ENCODE measurements around the gene RUFY3.

RUFY3 gene

GRCh38 chr4:70838204-70838603 lies 116.4 kb downstream of the RUFY3 start:
- Histone ChIP-seq H3K4me3 (ENCODE audit: low read depth, low read length) (peak overlapping the region; percentile 75), H3K36me3 (ENCODE audit: control insufficient read depth in 2 of 2, insufficient read depth in 1 of 2, low read length in 2 of 2) (peaks cover 22 to 25% of the 10 kb centered on the region in 2 experiments; a peak in 2 of 3 replicates), H3K27ac (ENCODE audit: extremely low read depth, low read depth, low read length) (peak overlapping the region; percentile 87; the same call in 1 of the 2 replicates), H3K4me1 (ENCODE audit: control insufficient read depth, insufficient read depth, low read length) (peaks cover 3% of the 10 kb centered on the region; the same call in 1 of the 2 replicates), H3K9me3 (ENCODE audit: control insufficient read depth, insufficient read depth, low read depth, low read length) (no peaks in the 10 kb centered on the region)
- 0 out of 2 replicates have a peak, but pooled peaks have one; percentile 12 for TF ChIP-seq ZNF362 (tag by site-specific recombination; IDR thresholded peaks at IDR 0.05)
- no peak for TF ChIP-seq ZNF768 (tag by site-specific recombination; IDR thresholded peaks at IDR 0.05)
- CTCF ChIA-PET, result no interaction called here
- POLR2A ChIA-PET, result interaction anchor here (0.6 to 2.0 kb wide), 4 partner anchors 64 to 155 kb away, joined by 3 to 8 read pairs (median 6); partner anchors contain the start of genes DCK, MOB1B and RUFY3

GRCh38 chr4:70838666-70839588 lies 117.2 kb downstream of the RUFY3 start:
- no peaks in the 10 kb centered on the region for H3K9me3 ChIP-seq (ENCODE audit: control insufficient read depth, insufficient read depth, low read depth, low read length)
- H3K27ac ChIP-seq (ENCODE audit: extremely low read depth, low read depth, low read length), result peak overlapping the region; percentile 87
- H3K4me1 ChIP-seq (ENCODE audit: control insufficient read depth, insufficient read depth, low read length), result peaks cover 3% of the 10 kb centered on the region; the same call in 1 of the 2 replicates
- CTCF ChIA-PET, result interaction anchor here (1.0 kb wide), 1 partner anchor 145 kb away, joined by 4 read pairs; no protein-coding TSS in a partner anchor
- H3K4me3 ChIP-seq (ENCODE audit: low read depth, low read length), result peak overlapping the region; percentile 75
- H3K36me3 ChIP-seq (ENCODE audit: control insufficient read depth in 2 of 2, insufficient read depth in 1 of 2, low read length in 2 of 2), result peaks cover 16 to 20% of the 10 kb centered on the region in 2 experiments; a peak in 2 of 3 replicates
- POLR2A ChIA-PET, result interaction anchor here (0.6 to 2.0 kb wide), 6 partner anchors 63 to 911 kb away, joined by 3 to 9 read pairs (median 5); partner anchors contain the start of genes DCK, MOB1B and RUFY3
- TF ChIP-seq ZNF843 (tag by site-specific recombination; IDR thresholded peaks at IDR 0.05) (no peak), OSR2 (tag by site-specific recombination; IDR thresholded peaks at IDR 0.05) (no peak), ZNF292 (tag by site-specific recombination; IDR thresholded peaks at IDR 0.05; ENCODE audit: borderline replicate concordance, low read depth) (no peak), ZNF112 (tag by site-specific recombination; IDR thresholded peaks at IDR 0.05) (no peak), FEZF1 (tag by site-specific recombination; IDR thresholded peaks at IDR 0.05) (no peak), ZNF529 (tag by site-specific recombination; IDR thresholded peaks at IDR 0.05; ENCODE audit: insufficient replicate concordance) (no peak), CTCF (tag by site-specific recombination; IDR thresholded peaks at IDR 0.05) (no peak), ZNF148 (tag by site-specific recombination; IDR thresholded peaks at IDR 0.05; ENCODE audit: borderline replicate concordance) (no peak), ZNF501 (tag by site-specific recombination; IDR thresholded peaks at IDR 0.05) (no peak), ZBTB44 (tag by site-specific recombination; IDR thresholded peaks at IDR 0.05) (no peak)
- TF ChIP-seq, protein P1, sequence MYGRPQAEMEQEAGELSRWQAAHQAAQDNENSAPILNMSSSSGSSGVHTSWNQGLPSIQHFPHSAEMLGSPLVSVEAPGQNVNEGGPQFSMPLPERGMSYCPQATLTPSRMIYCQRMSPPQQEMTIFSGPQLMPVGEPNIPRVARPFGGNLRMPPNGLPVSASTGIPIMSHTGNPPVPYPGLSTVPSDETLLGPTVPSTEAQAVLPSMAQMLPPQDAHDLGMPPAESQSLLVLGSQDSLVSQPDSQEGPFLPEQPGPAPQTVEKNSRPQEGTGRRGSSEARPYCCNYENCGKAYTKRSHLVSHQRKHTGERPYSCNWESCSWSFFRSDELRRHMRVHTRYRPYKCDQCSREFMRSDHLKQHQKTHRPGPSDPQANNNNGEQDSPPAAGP (tag by site-specific recombination; IDR thresholded peaks at IDR 0.05), result no peak
- TF ChIP-seq, protein P2, sequence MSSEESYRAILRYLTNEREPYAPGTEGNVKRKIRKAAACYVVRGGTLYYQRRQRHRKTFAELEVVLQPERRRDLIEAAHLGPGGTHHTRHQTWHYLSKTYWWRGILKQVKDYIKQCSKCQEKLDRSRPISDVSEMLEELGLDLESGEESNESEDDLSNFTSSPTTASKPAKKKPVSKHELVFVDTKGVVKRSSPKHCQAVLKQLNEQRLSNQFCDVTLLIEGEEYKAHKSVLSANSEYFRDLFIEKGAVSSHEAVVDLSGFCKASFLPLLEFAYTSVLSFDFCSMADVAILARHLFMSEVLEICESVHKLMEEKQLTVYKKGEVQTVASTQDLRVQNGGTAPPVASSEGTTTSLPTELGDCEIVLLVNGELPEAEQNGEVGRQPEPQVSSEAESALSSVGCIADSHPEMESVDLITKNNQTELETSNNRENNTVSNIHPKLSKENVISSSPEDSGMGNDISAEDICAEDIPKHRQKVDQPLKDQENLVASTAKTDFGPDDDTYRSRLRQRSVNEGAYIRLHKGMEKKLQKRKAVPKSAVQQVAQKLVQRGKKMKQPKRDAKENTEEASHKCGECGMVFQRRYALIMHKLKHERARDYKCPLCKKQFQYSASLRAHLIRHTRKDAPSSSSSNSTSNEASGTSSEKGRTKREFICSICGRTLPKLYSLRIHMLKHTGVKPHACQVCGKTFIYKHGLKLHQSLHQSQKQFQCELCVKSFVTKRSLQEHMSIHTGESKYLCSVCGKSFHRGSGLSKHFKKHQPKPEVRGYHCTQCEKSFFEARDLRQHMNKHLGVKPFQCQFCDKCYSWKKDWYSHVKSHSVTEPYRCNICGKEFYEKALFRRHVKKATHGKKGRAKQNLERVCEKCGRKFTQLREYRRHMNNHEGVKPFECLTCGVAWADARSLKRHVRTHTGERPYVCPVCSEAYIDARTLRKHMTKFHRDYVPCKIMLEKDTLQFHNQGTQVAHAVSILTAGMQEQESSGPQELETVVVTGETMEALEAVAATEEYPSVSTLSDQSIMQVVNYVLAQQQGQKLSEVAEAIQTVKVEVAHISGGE (tag by site-specific recombination; conservative IDR thresholded peaks at IDR 0.05; ENCODE audit: low read depth), result peak; percentile 10; the same call in 1 of the 2 replicates
- TF ChIP-seq, protein P3, sequence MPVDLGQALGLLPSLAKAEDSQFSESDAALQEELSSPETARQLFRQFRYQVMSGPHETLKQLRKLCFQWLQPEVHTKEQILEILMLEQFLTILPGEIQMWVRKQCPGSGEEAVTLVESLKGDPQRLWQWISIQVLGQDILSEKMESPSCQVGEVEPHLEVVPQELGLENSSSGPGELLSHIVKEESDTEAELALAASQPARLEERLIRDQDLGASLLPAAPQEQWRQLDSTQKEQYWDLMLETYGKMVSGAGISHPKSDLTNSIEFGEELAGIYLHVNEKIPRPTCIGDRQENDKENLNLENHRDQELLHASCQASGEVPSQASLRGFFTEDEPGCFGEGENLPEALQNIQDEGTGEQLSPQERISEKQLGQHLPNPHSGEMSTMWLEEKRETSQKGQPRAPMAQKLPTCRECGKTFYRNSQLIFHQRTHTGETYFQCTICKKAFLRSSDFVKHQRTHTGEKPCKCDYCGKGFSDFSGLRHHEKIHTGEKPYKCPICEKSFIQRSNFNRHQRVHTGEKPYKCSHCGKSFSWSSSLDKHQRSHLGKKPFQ (tag by site-specific recombination; IDR thresholded peaks at IDR 0.05), result no peak
